ENCODE measurements around the gene NFKBIZ.

NFKBIZ gene

GRCh38 chr3:101865751-101866509, 16.6 kb downstream of the NFKBIZ start:
- no peak overlapping the region for H3K4me3 ChIP-seq (ENCODE audit: low read depth, low read length)
- no peak for DNase-seq (ENCODE audit: low read depth)
- TF ChIP-seq, protein P1, sequence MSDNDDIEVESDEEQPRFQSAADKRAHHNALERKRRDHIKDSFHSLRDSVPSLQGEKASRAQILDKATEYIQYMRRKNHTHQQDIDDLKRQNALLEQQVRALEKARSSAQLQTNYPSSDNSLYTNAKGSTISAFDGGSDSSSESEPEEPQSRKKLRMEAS (IDR thresholded peaks at IDR 0.05; ENCODE audit: low read depth, low read length): no peak
- TF ChIP-seq POLR2A (IDR thresholded peaks at IDR 0.05; ENCODE audit: extremely low read depth, insufficient read length) (no peak), CTCF (IDR thresholded peaks at IDR 0.05; ENCODE audit: low read depth, low read length) (no peak), MYC (IDR thresholded peaks at IDR 0.05; ENCODE audit: low read depth, low read length) (no peak)

- H3K4me3 ChIP-seq (ENCODE audit: low read depth, low read length): no peak overlapping the region
- TF ChIP-seq MYC (IDR thresholded peaks at IDR 0.05; ENCODE audit: low read depth, low read length) (no peak), CTCF (IDR thresholded peaks at IDR 0.05; ENCODE audit: low read depth, low read length) (no peak), POLR2A (IDR thresholded peaks at IDR 0.05; ENCODE audit: extremely low read depth, insufficient read length) (no peak)
- TF ChIP-seq, protein P1 (IDR thresholded peaks at IDR 0.05; ENCODE audit: low read depth, low read length): no peak
- no peak for DNase-seq (ENCODE audit: low read depth)
These were observed 18.2 kb downstream of the NFKBIZ start for GRCh38 chr3:101867511-101867910.

DNA sequence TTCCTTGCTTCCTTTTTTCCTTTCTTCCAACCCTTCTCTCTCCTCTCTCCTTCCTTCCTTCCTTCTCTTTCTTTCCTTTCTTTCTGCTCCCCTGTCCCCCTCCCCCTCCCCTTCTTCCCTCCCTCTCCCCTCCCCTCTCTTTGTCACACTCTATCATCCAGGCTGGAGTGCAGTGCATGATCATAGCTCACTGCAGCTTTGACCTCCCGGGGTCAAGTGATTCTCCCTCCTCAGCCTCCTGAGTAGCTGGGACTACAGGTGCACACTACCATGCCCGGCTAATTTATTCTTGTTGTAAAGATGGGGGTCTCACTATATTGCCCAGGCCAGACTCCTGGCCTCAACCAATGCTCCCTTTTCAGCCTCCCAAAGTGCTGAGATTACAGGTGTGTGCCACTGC, 18.7 kb downstream of the NFKBIZ start:
- TF ChIP-seq MYC (IDR thresholded peaks at IDR 0.05; ENCODE audit: low read depth, low read length): no peak
- no peak for TF ChIP-seq CTCF (IDR thresholded peaks at IDR 0.05; ENCODE audit: low read depth, low read length)
- H3K4me3 ChIP-seq (ENCODE audit: low read depth, low read length): no peak overlapping the region
- DNase-seq (ENCODE audit: low read depth): no peak

GRCh38 chr3:101868534-101869464, 19.5 kb downstream of the NFKBIZ start:
- DNase-seq (ENCODE audit: low read depth): no peak
- TF ChIP-seq, protein P1 (IDR thresholded peaks at IDR 0.05; ENCODE audit: low read depth, low read length): no peak
- TF ChIP-seq MYC (IDR thresholded peaks at IDR 0.05; ENCODE audit: low read depth, low read length) (no peak), CTCF (IDR thresholded peaks at IDR 0.05; ENCODE audit: low read depth, low read length) (no peak), POLR2A (IDR thresholded peaks at IDR 0.05; ENCODE audit: extremely low read depth, insufficient read length) (no peak)
- no peak overlapping the region for H3K4me3 ChIP-seq (ENCODE audit: low read depth, low read length)

GRCh38 chr3:101870138-101870537, 20.8 kb downstream of the NFKBIZ start:
- DNase-seq (ENCODE audit: low read depth): no peak
- no peak overlapping the region for H3K4me3 ChIP-seq (ENCODE audit: low read depth, low read length)
- TF ChIP-seq, protein P1 (IDR thresholded peaks at IDR 0.05; ENCODE audit: low read depth, low read length): no peak
- TF ChIP-seq POLR2A (IDR thresholded peaks at IDR 0.05; ENCODE audit: extremely low read depth, insufficient read length): no peak
- no peak for TF ChIP-seq CTCF (IDR thresholded peaks at IDR 0.05; ENCODE audit: low read depth, low read length)
- TF ChIP-seq MYC (IDR thresholded peaks at IDR 0.05; ENCODE audit: low read depth, low read length): no peak
